Head of caudate nucleus (tissue), 42 donors: ENCODE measurements around the gene MSH5.
"Not testable (repeated sequence)": the region's sequence is repeated elsewhere in the genome, so short reads cannot be mapped to it uniquely, and the experiment has no call there.

Experiments used
- DNase-seq, 42 donors: peaks; one replicate each; pipeline versions ENCODE4 v3.0.0 to v3.0.0-alpha.2; 2020 to 2021; ENCODE audit warnings: mixed read lengths in 7 of 42
- intact Hi-C: fragments of 100-400 bp; cut with DNase I; formaldehyde crosslinking; loops from one replicate; pipeline ENCODE4 v1.15.0; 2022

The MSH5 gene

GRCh38 chr6:31739639-31740396, at the start of gene MSH5:
Gene MSH5 (plus strand): TSS chr6:31740005. CDS start chr6:31740467, 462 bp downstream.
- intact Hi-C loops, result loop anchor here (5.0 kb wide), 1 partner anchor 57 kb away; the partner anchor contains the start of gene VARS1
- DNase-seq, result peak; percentile 95 to 99 (median 98)

GRCh38 chr6:31690231-31691077, 49.4 kb upstream of the MSH5 start:
- DNase-seq, result peak in 34 of 42 donors; percentile 12 to 79 (median 54)
- intact Hi-C loops, result no loop called here

GRCh38 chr6:31691078-31691463, 48.7 kb upstream of the MSH5 start:
- intact Hi-C loops, result no loop called here
- DNase-seq, result no peak

- no peak for DNase-seq
- intact Hi-C loops, result no loop called here
Observed at GRCh38 chr6:31691564-31692108, 48.2 kb upstream of the MSH5 start.

- intact Hi-C loops, result no loop called here
- peak in 21 of 42 donors; percentile 11 to 78 (median 39) for DNase-seq
Observed at GRCh38 chr6:31692353-31692752, 47.5 kb upstream of the MSH5 start.

GRCh38 chr6:31692886-31693285, 46.9 kb upstream of the MSH5 start:
- no peak for DNase-seq
- intact Hi-C loops, result no loop called here

- DNase-seq, result no peak
- intact Hi-C loops, result no loop called here
Observed at GRCh38 chr6:31693535-31693934, 46.3 kb upstream of the MSH5 start.

GRCh38 chr6:31697555-31697954, 42.2 kb upstream of the MSH5 start:
- DNase-seq, result no peak
- intact Hi-C loops, result no loop called here

- DNase-seq, result no peak
- intact Hi-C loops, result no loop called here
Observed at GRCh38 chr6:31700740-31701401, 38.9 kb upstream of the MSH5 start.

GRCh38 chr6:31701666-31702404, 38.0 kb upstream of the MSH5 start:
- no peak for DNase-seq
- intact Hi-C loops, result no loop called here

GRCh38 chr6:31702405-31702818, 37.4 kb upstream of the MSH5 start:
- intact Hi-C loops, result no loop called here
- DNase-seq, result peak in 3 of 42 donors; percentile 26 to 50 (median 39)

- intact Hi-C loops, result no loop called here
- peak; percentile 97 to 100 (median 99) for DNase-seq
Observed at GRCh38 chr6:31702819-31703716, 36.7 kb upstream of the MSH5 start, which contains the start of gene ABHD16A. Gene ABHD16A (minus strand): TSS chr6:31703324. CDS start chr6:31703281, 43 bp downstream.

- DNase-seq, result no peak
Observed at GRCh38 chr6:31705931-31706330, 33.9 kb upstream of the MSH5 start.

GRCh38 chr6:31706599-31706998, 33.2 kb upstream of the MSH5 start, which contains the start of gene LY6G6F:
Gene LY6G6F (plus strand): TSS chr6:31706866. CDS start chr6:31706907, 41 bp downstream.
- no peak for DNase-seq
- intact Hi-C loops, result no loop called here

More at GRCh38 chr6:31705931-31706330, 33.9 kb upstream of the MSH5 start:
- intact Hi-C loops, result no loop called here

- intact Hi-C loops, result no loop called here
- DNase-seq, result no peak
Observed at GRCh38 chr6:31707701-31708100, 32.1 kb upstream of the MSH5 start.

GRCh38 chr6:31708224-31708623, 31.6 kb upstream of the MSH5 start:
- DNase-seq, result no peak
- intact Hi-C loops, result no loop called here

- intact Hi-C loops, DNase-seq: not testable (repeated sequence)
Observed at GRCh38 chr6:31709157-31709556, 30.6 kb upstream of the MSH5 start.
